Measurements from ENCODE around the gene CALHM2.
"Not testable (repeated sequence)": the region's sequence is repeated elsewhere in the genome, so short reads cannot be mapped to it uniquely, and the experiment has no call there.

CALHM2 gene

DNA sequence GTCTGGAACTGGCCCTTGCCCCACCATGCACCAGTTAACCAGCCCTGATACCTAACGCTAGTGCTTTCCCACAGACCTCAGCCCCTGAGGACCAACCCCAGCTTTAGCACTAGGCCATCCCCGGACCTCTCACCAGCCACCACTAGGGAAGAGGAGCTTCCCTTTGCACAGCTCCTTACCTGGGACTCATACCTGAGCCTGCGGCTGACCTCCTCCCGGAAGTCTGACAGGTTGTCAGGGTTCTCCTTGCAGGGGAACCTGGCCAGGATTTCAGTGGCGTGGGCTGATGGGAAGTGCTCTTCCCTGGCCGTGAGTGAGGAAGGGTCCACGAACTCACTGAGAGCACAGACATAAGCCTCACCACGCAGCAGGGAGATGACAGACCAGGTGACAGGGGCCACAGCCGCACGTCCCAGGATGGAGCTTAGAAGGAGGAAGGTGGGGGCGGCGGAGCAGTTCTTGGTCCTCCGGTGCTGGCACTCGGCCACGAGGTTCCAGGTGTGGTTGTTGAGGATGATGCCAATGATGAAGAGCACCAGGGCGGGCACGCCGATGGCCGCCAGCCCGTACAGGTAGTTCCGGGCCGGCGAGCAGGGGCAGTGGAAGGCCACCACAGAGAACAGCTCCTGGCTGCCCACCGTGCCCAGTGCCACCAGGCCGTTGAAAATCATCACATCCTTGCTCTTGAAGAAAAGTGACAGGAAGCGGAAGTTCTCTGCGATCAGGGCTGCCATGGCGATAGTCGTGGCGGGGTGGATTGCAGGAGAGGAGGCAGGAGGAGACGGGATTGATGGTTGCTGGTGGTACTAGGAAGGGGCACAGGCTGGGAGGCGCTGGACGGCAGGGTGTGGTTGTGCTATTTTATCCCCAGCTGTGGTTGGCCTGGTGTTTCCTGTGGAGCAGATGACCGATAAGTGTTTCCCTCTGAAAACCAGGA, 2.7 kb downstream of the CALHM2 start:
- no peak for DNase-seq

DNA sequence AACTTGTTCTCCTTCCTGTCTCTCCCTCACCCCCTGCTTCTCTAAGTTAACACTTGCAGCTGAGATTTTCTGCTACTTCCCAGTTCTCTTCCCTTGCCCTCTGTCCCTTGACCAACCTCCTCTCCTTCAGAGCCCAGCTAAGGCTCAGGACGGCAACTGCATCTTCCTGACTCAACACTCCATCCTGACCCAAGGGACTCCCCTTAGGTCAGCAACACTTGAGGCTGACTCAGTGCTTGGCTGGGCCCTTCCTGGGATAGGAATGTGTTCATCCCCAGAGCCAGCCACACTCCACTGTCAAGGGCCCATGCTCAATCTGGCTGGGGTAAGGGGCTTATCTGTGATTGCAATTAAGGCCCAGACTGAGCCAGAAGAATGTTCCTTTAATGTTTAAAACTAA, 3.4 kb downstream of the CALHM2 start:
- no peak for DNase-seq

DNA sequence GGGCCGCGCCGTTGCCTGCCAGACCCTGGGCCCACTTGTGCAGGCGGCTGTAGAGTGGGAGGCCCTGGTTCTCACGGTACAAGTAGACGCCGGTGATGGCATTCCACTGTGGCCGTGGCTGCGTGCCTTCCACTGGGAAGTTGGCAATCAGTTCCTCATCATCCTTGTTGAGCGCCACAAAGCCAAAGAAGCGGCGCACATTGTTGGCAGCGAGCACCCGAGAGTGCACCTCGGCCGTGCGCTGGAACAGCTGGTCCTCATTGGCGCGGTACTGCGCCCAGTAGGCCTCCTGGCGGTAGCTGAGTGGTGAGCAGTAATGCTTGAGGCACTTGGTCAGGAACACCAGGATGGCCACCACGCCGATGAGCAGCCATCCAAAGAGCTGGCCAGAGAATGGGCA, 5.0 kb downstream of the CALHM2 start:
- DNase-seq = no peak

DNA sequence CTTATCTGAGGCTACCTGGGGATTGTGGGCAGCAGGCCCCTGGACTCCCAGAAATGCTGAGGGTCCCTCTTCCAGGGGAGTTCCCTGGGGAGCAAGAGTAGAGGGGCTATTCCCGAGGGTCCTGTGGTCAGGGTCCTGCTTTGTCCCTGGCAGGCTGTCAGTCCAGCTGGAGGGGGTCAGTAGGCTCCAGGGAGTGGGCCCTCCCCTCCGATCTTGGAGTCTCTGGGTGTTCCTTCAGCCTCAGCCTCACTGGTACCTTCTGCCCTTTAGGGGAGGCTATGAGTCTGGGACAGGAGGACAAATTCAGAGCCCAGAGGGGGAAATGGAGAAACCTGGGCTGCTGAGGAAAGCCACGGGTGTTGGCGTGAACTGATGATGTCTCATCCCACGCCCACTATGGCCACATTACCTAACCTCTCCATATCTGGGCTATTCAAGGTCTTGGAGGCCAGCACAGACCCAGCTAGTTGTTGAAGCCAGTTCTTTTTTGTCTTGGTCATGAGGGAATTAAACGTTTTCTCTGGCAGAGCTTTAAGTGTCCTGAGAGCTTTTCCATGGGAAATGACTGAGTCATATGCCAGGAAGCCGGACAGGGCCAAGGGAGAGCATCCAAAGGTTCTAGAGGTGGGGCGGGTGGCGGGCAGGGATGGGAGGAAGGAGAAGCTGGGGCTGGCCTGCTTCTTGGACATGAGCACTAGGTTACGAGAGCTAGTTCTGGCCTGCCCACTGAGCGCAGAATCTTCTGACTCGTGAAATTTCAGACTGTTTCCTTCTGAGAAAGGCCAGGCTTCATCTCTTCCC, 6.2 kb downstream of the CALHM2 start:
- DNase-seq = no peak

DNA sequence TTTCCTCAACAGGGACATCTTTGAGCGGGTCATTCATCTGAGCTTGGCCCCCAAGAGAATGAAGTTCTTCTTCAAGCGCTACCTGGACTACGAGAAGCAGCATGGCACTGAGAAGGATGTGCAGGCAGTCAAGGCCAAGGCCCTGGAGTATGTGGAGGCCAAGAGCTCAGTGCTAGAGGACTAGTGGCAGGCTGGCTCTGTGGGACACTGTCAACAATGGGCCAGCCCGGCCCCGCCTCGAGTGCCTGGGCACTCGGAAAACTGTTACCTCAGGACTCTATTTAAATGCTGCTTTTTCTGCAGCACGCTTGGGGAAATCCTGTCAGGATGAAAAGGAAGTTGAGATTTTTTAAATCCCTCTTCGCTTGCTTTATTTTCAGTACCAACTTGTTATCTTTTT, 6.8 kb downstream of the CALHM2 start:
- DNase-seq = no peak

DNA sequence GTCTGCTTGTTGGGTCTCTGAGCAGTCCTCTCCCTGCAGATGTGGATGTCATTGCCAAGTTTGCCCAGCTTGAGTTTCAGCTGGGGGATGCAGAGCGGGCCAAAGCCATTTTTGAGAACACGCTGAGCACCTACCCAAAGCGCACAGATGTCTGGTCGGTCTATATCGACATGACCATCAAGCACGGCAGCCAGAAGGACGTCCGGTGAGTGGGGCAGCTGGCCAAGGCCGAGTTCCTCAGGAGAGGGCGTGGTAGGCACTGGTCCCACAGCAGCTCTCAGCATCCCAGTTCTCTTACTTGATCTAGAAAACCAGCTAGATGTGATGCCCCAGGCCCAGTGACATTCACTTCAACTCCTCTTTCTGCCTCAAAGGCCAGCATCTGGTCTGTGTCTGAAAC, 7.7 kb downstream of the CALHM2 start:
- DNase-seq = no peak

DNA sequence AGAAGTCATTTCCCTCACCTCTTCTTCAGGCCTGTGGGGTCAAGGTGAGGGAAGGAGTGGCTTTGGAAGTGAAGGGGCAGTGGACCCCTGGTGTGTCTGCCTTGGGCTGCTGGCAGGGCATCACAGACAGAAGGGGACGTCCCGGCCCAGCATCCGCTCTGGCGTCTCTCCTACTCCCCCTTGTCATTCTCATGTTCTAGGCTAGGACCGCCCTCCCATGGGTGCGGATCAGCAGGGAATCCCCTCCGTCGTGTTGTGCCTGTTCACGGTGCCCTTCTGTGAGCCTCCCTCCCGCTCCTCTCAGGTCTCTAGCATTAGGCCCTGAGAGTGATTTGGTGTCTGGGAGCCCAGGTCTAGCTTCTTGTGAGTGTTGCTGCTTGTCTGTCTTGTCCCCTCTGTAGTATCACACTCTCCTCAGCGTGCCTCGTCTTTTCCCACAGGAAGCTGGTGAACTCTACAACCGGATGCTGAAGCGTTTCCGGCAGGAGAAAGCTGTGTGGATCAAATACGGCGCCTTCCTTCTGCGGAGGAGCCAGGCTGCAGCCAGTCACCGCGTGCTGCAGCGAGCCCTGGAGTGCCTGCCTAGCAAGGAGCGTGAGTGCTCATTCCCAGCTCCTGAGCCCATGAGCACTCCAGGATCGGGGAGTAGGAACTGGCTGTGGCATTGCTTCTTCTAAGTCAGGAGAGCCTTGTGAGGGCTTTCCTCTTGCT, 8.5 kb downstream of the CALHM2 start:
- DNase-seq = no peak

DNA sequence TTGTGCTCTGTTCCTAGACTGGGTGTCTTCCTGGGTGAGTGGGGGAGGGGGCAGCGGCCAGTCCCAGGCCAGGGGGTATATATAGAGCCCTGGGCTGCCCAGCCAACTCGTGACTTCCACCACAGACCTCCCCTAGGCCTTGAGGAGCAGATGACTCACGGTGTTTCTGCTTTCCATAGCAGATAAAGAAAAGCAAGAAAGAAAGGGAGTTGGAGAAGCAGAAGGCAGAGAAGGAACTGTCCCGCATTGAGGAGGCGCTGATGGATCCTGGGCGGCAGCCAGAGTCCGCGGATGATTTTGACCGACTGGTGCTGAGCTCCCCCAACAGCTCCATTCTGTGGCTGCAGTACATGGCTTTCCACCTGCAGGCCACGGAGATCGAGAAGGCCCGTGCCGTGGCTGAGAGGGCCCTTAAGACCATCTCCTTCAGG, 10.1 kb downstream of the CALHM2 start:
- no peak for DNase-seq

DNA sequence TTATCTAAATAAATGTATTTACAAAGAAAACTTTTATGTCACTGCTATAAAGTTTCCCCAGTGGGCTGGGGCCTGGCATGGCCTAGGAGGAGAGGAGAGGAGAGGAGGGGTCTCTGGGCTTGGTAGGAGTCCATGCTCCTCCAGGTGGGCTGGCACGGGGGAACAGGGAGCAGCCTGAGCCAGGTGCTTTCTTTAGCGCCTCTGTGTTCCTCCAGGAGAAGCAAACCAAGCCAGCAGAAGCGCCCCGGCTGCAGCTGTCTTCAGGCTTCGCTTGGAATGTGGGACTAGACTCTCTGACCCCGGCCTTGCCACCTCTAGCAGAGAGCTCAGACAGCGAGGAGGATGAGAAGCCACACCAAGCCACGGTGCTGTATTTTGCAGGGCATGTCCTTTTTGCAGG, 10.6 kb downstream of the CALHM2 start:
- DNase-seq = no peak

DNA sequence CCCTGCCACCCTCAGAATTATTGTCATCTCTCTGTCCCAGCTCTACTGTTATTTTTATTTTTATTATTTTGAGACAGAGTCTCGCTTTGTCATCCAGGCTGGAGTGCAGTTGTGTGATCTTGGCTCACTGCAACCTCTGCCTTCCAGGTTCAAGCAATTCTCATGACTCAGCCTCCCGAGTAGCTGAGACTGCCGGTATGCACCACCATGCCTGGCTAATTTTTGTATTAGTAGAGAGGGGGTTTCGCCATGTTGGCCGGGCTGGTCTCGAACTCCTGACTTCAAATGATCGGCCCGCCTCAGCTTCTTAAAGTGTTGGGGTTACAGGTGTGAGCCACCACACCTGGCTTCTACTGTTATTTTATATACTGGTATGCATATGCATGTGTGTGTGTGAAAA, 11.0 kb downstream of the CALHM2 start:
- no peak for DNase-seq

DNA sequence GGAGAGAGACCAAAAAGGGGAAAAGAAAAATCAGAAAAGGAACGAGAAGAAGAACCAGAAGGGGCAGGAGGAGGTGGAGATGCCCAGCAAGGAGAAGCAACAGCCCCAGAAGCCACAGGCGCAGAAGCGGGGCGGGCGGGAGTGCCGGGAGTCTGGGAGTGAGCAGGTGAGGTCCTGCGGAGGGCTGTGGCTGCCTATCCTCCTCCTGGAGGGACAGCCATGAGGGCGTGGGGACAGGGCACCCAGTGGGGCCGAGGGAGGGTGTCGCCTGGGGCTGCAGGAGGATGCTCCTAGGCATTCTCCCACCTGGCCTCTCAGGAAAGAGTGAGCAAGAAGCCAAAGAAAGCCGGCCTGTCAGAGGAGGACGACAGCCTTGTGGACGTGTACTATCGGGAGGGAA, 11.8 kb downstream of the CALHM2 start:
- no peak for DNase-seq

DNA sequence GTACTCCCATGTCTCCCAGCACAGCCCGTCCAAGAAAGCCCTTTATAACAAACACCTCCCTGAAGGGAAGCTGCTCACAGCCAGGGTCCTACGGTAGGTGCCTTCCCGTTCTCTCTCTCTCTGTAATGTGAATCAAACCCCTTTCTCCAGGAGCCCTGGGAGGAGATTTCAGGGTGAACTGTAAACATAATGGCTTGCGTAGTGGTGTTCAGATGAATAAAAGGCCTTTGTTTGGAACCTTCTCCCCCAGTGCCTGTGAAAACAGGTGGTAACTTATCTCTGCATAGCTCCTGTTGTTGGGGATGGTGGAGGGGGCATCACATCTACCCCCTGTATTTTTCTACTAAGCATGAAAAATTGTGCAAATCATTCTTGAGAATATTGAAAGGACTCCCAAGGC, 12.4 kb downstream of the CALHM2 start:
- no peak for DNase-seq

DNA sequence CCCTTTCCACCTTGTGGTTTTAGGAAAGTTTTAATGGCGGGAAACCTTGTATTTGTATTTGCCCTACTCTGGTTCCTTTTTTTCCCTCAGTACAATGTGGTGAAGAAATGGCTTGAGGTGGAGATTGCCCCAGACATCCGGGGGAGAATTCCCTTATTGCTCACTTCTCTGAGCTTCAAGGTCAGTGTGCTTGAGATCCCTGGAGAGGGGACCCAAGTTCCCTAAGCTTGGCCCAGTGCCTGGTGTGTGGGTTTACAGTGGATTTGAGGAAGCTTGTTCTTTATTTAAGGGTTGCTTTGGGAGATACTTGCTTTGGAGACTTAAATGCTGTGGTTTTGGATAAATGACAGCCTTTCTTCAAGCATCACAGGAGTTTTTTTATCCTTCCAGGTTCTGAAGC, 18.3 kb downstream of the CALHM2 start:
- DNase-seq = no peak

DNA sequence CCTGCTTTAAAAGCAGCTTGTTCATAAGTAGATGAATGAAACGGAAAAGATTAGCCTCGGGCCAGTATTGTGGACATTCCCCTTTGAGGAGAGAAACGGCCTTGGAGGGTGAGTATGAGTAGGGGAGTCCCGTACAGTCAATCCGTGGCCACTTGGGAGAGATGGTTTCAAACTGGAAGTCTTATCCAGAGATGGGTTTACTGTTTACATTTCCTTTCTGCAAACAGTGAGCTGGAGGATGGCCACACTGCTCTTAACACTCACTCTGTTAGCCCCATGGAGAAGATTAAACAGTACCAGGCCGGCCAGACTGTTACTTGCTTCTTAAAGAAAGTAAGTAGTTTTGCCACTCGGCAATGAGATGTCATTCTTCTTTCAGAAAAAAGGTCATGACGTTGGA, 20.3 kb downstream of the CALHM2 start:
- no peak for DNase-seq

DNA sequence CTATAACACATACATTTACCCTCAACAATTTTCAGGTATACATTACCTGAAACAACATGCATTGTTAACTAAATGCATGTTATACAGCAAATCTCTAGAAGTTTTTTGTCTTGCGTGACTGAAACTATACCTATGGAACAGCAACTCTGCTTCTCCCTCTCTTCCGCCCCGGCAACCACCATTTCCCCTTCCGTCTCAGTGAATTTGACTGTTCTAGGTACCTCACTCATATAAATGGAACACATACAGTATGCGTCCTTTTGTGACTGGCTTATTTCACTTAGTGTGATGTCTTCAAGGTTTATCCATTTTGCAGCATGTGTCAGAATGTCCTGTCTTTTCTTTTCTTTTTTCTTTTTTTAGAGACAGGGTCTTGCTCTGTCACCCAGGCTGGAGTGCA, 22.5 kb downstream of the CALHM2 start:
- DNase-seq = no peak

DNA sequence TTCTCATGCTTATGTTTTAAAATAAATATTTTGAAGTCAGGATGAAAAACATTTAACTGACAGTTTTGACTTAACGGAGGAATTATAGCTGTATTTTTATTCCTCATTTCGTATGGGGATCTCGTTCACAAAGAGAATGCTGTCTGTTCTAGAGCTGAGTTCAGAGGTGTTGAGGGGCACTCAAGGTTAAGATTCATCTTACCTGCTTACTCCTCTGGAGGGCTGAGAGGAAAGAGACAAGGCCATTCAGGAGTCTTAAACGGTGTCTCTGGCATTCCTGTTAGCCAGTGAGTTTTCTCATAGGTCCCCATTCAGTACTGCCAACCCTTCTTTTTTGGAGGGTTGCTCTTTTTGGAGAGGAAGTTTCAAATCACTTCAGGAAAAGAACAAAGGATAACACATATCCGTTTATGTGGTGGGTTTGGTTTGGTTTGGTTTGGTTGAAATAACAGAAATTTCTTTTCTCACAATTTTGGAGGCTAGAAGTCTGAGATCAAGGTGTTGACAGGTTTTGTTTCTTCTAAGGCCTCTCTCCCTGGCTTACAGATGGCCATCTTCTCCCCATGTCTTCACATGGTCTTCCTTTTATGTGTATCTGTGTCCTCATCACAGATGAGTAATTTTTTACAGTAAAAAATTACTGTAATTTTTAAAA, 23.1 kb downstream of the CALHM2 start:
- DNase-seq = no peak

DNA sequence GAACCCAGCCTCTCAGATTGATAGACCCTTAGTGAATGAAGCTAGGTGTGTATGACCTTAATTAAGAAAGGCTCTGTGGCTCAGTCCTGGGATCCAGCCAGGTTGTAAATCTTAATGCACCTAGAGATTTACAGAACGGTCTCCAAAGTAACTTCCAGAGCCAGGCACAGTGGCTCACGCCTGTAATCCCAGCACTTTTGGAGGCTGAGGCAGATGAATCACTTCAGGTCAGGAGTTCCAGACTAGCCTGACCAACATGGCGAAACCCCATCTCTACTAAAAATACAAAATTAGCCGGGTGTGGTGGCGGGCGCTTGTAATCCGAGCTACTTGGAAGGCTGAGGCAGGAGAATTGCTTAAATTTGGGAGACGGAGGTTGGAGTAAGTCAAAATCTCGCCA, 24.3 kb downstream of the CALHM2 start:
- no peak for DNase-seq

DNA sequence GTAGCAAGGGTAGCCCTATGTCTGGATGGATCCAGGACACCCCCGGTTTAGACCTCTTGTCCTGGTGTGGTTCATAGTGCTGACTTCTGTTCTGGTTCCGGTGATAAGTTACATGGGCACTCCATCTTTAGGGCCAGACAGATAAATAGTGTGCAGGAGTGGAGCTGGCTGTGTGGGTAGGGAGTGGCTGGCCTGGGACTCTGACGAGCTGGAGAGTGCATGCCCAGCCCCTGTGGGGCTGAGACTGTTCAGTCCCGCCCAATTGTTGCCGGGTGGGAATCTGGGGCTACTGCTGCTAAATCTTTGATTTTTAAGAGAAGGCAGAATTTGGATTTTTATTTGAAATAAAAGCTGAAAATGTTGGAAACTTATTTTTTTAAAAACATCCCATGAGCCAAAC, 28.4 kb downstream of the CALHM2 start:
- DNase-seq = no peak

DNA sequence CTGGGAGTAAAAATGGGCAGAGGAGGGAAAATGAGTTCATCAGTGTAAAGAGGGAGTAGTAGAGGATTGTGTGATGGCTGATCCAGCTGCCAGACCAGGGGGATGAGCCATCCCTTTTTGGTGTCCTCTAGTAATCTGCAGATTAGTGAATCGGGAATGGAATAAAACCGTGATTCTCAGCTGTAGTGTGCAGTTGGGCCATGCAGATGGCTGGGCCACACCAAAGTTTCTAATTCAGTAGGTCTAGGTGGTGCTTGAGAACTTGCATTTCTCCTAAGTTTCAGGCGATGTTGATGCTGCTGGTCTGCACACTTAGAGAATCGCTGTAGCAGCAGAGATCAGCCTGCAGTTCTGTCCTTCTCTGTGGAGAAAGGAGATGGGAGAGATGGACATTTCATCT, 33.1 kb downstream of the CALHM2 start:
- no peak for DNase-seq

DNA sequence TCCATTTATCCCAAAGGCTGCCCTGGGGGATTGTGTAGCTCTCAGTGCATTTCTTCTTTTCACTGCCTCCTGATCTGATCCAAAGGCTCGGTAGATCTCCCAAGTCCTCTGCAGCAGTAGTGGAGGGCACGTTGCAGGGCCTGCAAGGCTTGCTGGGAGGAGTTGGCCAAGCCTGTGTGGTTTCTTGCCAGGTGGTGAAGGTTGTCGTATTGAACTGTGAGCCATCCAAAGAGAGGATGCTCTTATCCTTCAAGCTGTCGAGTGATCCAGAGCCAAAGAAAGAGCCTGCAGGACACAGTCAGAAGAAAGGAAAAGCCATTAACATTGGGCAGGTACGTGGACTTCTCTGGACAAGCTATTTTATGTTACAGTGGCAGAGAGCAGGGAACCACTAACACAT, 34.6 kb downstream of the CALHM2 start:
- DNase-seq = no peak

DNA sequence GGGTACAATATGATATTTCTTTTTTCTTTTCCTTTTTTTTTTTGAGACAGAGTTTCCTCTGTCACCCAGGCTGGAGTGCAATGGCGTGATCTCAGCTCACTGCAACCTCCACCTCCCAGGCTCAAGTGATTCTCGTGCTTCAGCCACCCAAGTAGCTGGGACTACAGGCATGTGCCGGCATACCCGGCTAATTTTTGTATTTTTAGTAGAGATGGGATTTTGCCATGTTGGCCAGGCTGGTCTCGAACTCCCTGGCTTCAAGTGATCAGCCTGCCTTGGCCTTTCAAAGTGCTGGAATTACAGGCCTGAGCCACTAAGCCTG, 35.1 kb downstream of the CALHM2 start:
- DNase-seq = not testable (repeated sequence)

DNA sequence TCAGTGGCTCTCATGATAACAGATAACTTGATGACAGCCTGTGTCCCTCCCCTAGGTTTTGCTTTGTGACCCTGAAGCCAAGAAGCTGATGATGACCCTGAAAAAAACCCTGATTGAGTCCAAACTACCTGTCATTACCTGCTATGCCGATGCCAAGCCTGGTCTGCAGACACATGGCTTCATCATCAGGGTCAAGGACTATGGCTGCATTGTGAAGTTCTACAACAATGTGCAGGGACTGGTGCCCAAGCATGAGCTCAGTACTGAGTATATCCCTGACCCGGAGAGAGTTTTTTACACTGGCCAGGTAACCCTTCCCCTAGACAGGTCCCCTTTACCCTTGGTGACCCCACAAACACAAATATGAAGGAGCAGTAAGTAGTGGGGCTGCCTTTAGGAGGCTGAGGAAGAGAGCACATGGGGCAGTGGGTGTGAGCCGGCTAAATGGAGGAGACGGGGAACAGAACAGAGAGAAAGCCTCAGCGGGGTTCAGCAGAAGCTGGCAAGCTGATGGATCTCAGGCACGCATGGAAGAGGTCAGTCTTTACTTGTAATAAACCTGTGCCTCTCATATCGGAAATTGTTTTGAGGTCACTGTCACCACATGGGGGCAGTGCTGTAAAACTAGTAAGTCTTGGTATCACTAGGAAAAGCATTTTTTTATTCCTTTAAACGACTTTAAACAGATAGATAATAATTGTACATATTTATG, 35.6 kb downstream of the CALHM2 start:
- no peak for DNase-seq

DNA sequence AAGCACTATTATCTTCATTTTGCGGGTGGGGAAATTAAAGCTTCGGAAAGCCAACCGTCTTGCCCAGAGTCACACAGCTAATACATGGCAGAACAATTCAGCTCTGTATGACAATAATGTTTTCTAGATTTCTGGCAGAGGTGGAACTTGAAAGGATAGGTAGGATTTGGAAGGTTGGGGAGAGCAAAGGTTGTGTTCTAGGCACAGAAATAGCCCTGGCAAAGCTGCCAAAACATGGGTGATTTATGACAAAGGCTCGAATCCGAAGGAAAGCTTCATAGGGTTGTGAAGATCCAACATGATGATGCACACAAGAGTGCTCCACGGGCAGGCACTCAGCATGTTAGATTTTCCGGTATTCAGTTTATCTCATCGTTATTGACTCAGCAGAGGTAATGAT, 36.6 kb downstream of the CALHM2 start:
- no peak for DNase-seq

All from NCI-H1417 treated with DMSO at 0.1 percent for 48 hours (cell line).